ENCODE results near the gene ZNF618. TPM values are rescaled to one million over a fixed set of nuclear protein-coding genes. Genes with fewer than 3 reads are reported as not detected.

The ZNF618 gene
- total and polyA plus RNA-seq, 8 donors, result 1.2 to 19.8 (median 5.3) TPM

DNA sequence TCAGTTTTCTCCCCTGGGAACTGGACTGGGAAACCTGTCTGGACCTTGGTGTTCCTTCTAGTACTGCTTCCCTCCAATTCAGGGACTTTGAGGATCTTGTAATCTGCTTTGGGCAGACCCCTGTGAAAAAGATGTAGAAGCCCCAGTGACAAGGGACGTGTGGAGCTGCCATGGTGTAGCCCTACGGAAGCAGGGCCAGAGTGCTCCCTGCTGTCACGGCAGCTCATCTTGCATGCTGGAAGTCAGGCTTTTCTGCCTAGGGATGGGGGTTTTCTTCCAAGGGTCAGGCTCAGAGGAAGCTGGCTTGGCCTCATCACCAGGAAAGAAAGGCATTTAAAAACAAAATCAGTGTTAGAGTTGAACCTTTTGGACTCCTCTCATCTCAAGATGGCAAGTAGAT lies 115.6 kb downstream of the ZNF618 start:
- DNase-seq, result no peak
- 86 to 97% (median 96%) methylated on average over 1 to 3 of the region's 3 CpGs for WGBS, 5 donors
- H3K4me3 ChIP-seq, result no peak overlapping the region
- H3K27ac ChIP-seq, result no peak overlapping the region
- no peaks in the 10 kb centered on the region for H3K27me3 ChIP-seq
- peaks cover 10 to 49% (median 36%) of the 10 kb centered on the region in 4 donors for H3K4me1 ChIP-seq
- no peaks in the 10 kb centered on the region for H3K9me3 ChIP-seq
- TF ChIP-seq POLR2A (IDR thresholded peaks at IDR 0.05) (no peak), POLR2AphosphoS5 (IDR thresholded peaks at IDR 0.05) (no peak), EP300 (IDR thresholded peaks at IDR 0.05) (no peak)
- TF ChIP-seq, protein P1, sequence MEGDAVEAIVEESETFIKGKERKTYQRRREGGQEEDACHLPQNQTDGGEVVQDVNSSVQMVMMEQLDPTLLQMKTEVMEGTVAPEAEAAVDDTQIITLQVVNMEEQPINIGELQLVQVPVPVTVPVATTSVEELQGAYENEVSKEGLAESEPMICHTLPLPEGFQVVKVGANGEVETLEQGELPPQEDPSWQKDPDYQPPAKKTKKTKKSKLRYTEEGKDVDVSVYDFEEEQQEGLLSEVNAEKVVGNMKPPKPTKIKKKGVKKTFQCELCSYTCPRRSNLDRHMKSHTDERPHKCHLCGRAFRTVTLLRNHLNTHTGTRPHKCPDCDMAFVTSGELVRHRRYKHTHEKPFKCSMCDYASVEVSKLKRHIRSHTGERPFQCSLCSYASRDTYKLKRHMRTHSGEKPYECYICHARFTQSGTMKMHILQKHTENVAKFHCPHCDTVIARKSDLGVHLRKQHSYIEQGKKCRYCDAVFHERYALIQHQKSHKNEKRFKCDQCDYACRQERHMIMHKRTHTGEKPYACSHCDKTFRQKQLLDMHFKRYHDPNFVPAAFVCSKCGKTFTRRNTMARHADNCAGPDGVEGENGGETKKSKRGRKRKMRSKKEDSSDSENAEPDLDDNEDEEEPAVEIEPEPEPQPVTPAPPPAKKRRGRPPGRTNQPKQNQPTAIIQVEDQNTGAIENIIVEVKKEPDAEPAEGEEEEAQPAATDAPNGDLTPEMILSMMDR (IDR thresholded peaks at IDR 0.05), result no peak
- H3K36me3 ChIP-seq, result peaks cover 9 to 28% (median 26%) of the 10 kb centered on the region in 4 donors
- intact Hi-C loops (cut with DNase I; ENCODE audit: low total_unique reads), result no loop called here

DNA sequence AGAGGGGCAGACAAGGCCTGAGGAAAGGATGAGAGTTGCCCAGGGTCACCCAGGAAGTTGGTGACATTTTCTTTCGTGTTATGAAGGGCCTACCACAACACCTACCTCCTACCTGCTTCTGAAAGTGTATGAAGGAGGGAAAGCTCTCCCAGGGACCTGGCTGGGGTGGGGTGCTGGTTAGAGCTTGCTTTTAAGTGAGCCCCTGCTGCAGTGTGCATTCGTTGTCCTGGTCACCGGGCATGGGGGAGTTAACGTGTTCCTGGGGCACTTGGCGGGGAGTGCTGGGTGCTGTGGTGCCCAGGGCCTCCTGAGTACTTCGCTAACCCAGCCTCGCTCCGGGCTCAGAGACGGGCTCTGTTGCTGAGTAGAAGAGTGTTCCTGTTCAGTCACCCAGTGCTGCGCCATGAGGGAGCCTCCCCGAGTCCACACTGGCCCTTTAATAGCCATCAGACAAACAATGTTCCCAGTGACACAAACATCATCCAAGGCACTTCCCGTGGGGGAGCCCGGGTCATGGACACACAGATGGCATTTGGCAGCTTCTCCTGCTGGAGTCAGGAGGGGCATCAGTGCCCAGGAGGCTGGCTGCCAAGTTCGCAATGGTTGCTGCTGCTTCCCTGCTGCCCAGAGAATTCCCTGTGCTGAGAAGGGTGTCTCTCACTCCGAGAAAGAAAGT lies 116.3 kb downstream of the ZNF618 start:
- 55 to 73% (median 59%) methylated on average over 10 to 15 of the region's 15 CpGs for WGBS, 5 donors
- H3K27ac ChIP-seq, result peak overlapping the region in 1 of 5 donors; percentile 18
- DNase-seq, result peak; percentile 40 to 55
- no peaks in the 10 kb centered on the region for H3K9me3 ChIP-seq
- no peak overlapping the region for H3K4me3 ChIP-seq
- peaks cover 10 to 49% (median 36%) of the 10 kb centered on the region in 4 donors for H3K4me1 ChIP-seq
- H3K36me3 ChIP-seq, result peaks cover 9 to 28% (median 26%) of the 10 kb centered on the region in 4 donors
- no peaks in the 10 kb centered on the region for H3K27me3 ChIP-seq
- no peak for TF ChIP-seq POLR2AphosphoS5 (IDR thresholded peaks at IDR 0.05)
- TF ChIP-seq POLR2A (IDR thresholded peaks at IDR 0.05), result no peak
- TF ChIP-seq, protein P1 (IDR thresholded peaks at IDR 0.05), result no peak
- no peak for TF ChIP-seq EP300 (IDR thresholded peaks at IDR 0.05)
- intact Hi-C loops (cut with DNase I; ENCODE audit: low total_unique reads), result no loop called here

DNA sequence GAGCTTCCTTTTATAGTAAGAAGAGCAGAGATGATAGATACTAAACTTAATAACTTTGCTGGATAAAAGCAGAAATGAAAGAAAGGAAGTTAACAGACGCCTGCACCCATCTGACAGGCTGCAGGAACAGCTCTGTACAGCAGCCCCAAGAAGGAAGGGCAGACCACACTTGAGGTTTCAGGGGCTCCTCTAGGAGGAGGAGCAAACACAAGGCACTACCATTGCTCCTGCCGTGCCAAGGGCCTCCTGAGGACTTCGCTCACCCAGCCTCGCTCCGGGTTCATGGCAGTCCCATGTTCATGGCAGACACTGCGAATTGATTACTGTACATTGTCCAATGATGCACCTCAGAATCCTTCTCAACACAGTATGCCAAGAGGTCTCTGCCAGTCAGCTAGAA lies 116.9 kb downstream of the ZNF618 start:
- intact Hi-C loops (cut with DNase I; ENCODE audit: low total_unique reads), result no loop called here
- DNase-seq, result no peak
- WGBS, 5 donors, result 62 to 82% (median 72%) methylated on average over 6 of the region's 6 CpGs
- Histone ChIP-seq H3K9me3 (no peaks in the 10 kb centered on the region), H3K4me3 (no peak overlapping the region), H3K27ac (no peak overlapping the region), H3K36me3 (peaks cover 9 to 27% (median 24%) of the 10 kb centered on the region in 4 donors), H3K4me1 (peaks cover 10 to 49% (median 36%) of the 10 kb centered on the region in 4 donors), H3K27me3 (no peaks in the 10 kb centered on the region)
- no peak for TF ChIP-seq EP300 (IDR thresholded peaks at IDR 0.05)
- TF ChIP-seq POLR2AphosphoS5 (IDR thresholded peaks at IDR 0.05), result no peak
- TF ChIP-seq, protein P1 (IDR thresholded peaks at IDR 0.05), result no peak
- no peak for TF ChIP-seq POLR2A (IDR thresholded peaks at IDR 0.05)

DNA sequence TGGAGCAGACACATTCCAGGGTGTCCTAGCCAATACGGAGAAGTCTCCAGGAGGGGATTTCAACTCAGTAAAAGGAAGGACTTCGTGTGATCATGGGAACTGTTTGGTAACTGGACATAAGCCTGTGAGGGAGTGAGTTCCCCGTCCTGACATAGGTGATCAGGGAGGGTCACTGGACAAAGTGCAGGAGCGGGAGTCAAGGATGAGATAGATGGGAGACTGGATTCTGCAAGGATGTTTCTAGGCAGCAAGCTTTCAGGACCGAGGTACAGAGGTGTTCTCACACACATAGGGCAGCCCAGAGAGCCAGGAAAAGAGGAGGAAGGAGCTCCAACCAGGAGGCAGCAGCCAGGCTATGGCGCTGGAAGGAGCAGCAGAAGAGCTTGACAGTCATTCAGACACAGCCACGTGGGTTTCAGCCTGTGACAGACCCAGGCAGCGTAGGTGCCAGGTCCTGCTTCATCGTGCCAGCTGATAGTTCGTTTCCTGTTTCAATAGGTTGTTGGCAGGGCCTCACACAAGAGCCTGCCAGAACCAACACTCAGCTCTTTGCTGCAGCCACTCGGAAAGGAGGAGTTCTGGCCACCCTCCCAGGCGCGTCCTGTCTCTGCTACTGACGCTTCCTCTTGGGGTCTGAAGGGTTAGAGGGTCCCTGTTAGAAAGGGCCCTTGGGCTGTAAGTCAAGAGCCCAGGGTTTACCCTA lies 117.9 kb downstream of the ZNF618 start:
- WGBS, 5 donors, result 19 to 36% (median 27%) methylated on average over 7 to 14 of the region's 14 CpGs
- peak in 2 of 3 donors; percentile 56 to 89 for TF ChIP-seq POLR2AphosphoS5 (IDR thresholded peaks at IDR 0.05)
- TF ChIP-seq, protein P1 (IDR thresholded peaks at IDR 0.05), result no peak
- intact Hi-C loops (cut with DNase I; ENCODE audit: low total_unique reads), result no loop called here

More for the DNA sequence above, 117.9 kb downstream of the ZNF618 start:
- peak; percentile 81 to 95 for DNase-seq
- H3K36me3 ChIP-seq, result peaks cover 9 to 24% (median 20%) of the 10 kb centered on the region in 4 donors
- H3K4me1 ChIP-seq, result peaks cover 10 to 41% (median 36%) of the 10 kb centered on the region in 4 donors
- H3K27me3 ChIP-seq, result no peaks in the 10 kb centered on the region
- H3K9me3 ChIP-seq, result no peaks in the 10 kb centered on the region
- H3K27ac ChIP-seq, result peak overlapping the region in 2 of 5 donors; percentile 27 to 36
- H3K4me3 ChIP-seq, result no peak overlapping the region

Data from stomach (tissue), 9 donors.